Fibroblast of the aortic adventitia (primary cell): ENCODE results near the gene NPC2. TPM values are rescaled to one million over a fixed set of nuclear protein-coding genes. Genes with fewer than 3 reads are reported as not detected.

ENCODE experiments used
- DNase-seq: peaks from one replicate; pipeline ENCODE4 v3.0.0-alpha.2; 2010; ENCODE audit warnings: low read depth
- H3K4me3 ChIP-seq: 2 replicates; pipeline ENCODE4 v1.5.1; 2011; ENCODE audit warnings: low read depth, mild to moderate bottlenecking, control low read depth, low read length, moderate library complexity
- total RNA-seq: library from RNA; depleted of rRNA; stranded (reverse); fragments of >200 nt; gene quantifications from 2 replicates; pipeline ENCODE4 v1.2.3, GENCODE V29; 2012; ENCODE audit warnings: low replicate concordance
- TF ChIP-seq, protein P1 (sequence below): IDR thresholded peaks from 2 replicates; pipeline ENCODE4 v1.5.1; 2011; ENCODE audit warnings: mild to moderate bottlenecking, low read length, control low read depth, inconsistent platforms; ENCODE audit not compliant: insufficient read depth

The NPC2 gene
- total RNA-seq, 1 donor = 291 TPM

GRCh38 chr14:74434294-74434693, 58.8 kb downstream of the NPC2 start:
- DNase-seq = no peak
- TF ChIP-seq, protein P1, sequence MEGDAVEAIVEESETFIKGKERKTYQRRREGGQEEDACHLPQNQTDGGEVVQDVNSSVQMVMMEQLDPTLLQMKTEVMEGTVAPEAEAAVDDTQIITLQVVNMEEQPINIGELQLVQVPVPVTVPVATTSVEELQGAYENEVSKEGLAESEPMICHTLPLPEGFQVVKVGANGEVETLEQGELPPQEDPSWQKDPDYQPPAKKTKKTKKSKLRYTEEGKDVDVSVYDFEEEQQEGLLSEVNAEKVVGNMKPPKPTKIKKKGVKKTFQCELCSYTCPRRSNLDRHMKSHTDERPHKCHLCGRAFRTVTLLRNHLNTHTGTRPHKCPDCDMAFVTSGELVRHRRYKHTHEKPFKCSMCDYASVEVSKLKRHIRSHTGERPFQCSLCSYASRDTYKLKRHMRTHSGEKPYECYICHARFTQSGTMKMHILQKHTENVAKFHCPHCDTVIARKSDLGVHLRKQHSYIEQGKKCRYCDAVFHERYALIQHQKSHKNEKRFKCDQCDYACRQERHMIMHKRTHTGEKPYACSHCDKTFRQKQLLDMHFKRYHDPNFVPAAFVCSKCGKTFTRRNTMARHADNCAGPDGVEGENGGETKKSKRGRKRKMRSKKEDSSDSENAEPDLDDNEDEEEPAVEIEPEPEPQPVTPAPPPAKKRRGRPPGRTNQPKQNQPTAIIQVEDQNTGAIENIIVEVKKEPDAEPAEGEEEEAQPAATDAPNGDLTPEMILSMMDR = no peak
- no peak overlapping the region for H3K4me3 ChIP-seq

DNA sequence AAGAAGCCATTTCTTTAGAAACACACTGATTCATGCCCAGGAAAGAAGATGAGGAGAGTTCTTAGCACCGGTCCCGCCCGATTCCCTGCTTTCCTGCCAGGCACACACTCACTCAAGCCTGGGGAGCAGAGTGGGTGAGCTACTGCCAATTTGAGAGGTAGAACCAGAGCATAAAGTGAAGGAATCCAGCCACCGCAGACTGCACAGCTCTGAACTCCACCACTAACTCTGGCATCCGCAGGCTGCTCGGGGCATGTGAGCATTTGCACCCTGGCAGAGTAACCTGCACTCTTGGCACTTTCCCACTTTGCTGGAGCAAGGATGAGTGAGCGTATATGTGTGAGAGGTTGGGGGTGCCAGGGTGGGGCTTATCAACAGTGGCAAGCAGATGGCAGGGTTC, 63.1 kb downstream of the NPC2 start:
- no peak for DNase-seq
- no peak overlapping the region for H3K4me3 ChIP-seq
- TF ChIP-seq, protein P1 = no peak

Other genes starting within 250 kb of the NPC2 start
- 28.2 and 48.5 TPM in 2 replicates for gene ABCD4, start 190.4 kb downstream of the NPC2 start, total RNA-seq
- gene VRTN, start 144.8 kb downstream of the NPC2 start, total RNA-seq = not detected in 2 replicates
- not detected in 2 replicates for gene SYNDIG1L, start 67.1 kb downstream of the NPC2 start, total RNA-seq
- 3.1 and 12.9 TPM in 2 replicates for gene ISCA2, start 460 bp upstream of the NPC2 start, total RNA-seq
- gene LTBP2, start 118.9 kb upstream of the NPC2 start, total RNA-seq = 58.5 and 157 TPM in 2 replicates
- 21.8 and 27.1 TPM in 2 replicates for gene AREL1, start 219.8 kb upstream of the NPC2 start, total RNA-seq
- gene FCF1, start 219.8 kb upstream of the NPC2 start, total RNA-seq = 52.2 and 52.3 TPM in 2 replicates